Measurements from ENCODE around the gene UFM1. TPM values are rescaled to one million over a fixed set of nuclear protein-coding genes. Genes with fewer than 3 reads are reported as not detected.

Gene UFM1
- polyA plus RNA-seq, 3 donors: 36.0 to 56.6 (median 41.8) TPM

GRCh38 chr13:38346764-38347163, 2.9 kb upstream of the UFM1 start:
- Histone ChIP-seq H3K4me3 (replicated peaks in 1 of 3; ENCODE audit: low read depth in 2 of 3, low read length in 3 of 3) (no peak overlapping the region), H4K20me1 (ENCODE audit: insufficient read depth, low read length) (no peaks in the 10 kb centered on the region), H3K27ac (ENCODE audit: low read depth in 1 of 2, low read length in 2 of 2) (no peak overlapping the region), H3K79me2 (ENCODE audit: insufficient read depth, low read length) (peaks cover 21% of the 10 kb centered on the region), H3K27me3 (ENCODE audit: control insufficient read depth in 2 of 2, insufficient read depth in 2 of 2, low read length in 2 of 2) (no peaks in the 10 kb centered on the region), H3K9ac (ENCODE audit: insufficient read depth, low read length, poor library complexity, severe bottlenecking) (no peak overlapping the region), H3K9me3 (replicated peaks in 1 of 2; ENCODE audit: control insufficient read depth in 1 of 2, insufficient read depth in 1 of 2, low read length in 2 of 2) (no peaks in the 10 kb centered on the region), H3K36me3 (replicated peaks in 1 of 2; ENCODE audit: control insufficient read depth in 1 of 2, insufficient read depth in 2 of 2, low read length in 2 of 2) (peaks cover under 1 to 7% of the 10 kb centered on the region in 2 donors), H3K4me2 (replicated peaks; ENCODE audit: extremely low read depth, low read length, poor library complexity, severe bottlenecking) (no peak overlapping the region), H2AFZ (ENCODE audit: insufficient read depth, low read depth, low read length, poor library complexity, severe bottlenecking) (no peak overlapping the region), H3K4me1 (ENCODE audit: control insufficient read depth in 1 of 2, insufficient read depth in 2 of 2, low read length in 2 of 2) (peaks cover 22 to 27% of the 10 kb centered on the region in 2 donors)
- TF ChIP-seq CTCF (IDR thresholded peaks at IDR 0.05): no peak
- Mint-ChIP-seq H3K27ac (no peak overlapping the region), H3K9me3 (no peaks in the 10 kb centered on the region), H3K4me3 (no peak overlapping the region), H3K4me1 (peaks cover 26% of the 10 kb centered on the region), H3K36me3 (peaks cover 8 to 11% of the 10 kb centered on the region in 2 donors), H3K27me3 (ENCODE audit: low read depth in 3 of 3) (no peaks in the 10 kb centered on the region)
- intact Hi-C loops (cut with micrococcal nuclease): no loop called here
- no CpG with 5 or more reads among the region's 2 CpGs for WGBS (ENCODE audit: insufficient coverage)
- no peak for DNase-seq

- Histone ChIP-seq H3K9me3 (replicated peaks in 1 of 2; ENCODE audit: control insufficient read depth in 1 of 2, insufficient read depth in 1 of 2, low read length in 2 of 2) (no peaks in the 10 kb centered on the region), H3K79me2 (ENCODE audit: insufficient read depth, low read length) (peaks cover 25% of the 10 kb centered on the region), H3K4me3 (replicated peaks in 1 of 3; ENCODE audit: low read depth in 2 of 3, low read length in 3 of 3) (peak overlapping the region; percentile 70 to 93 (median 93)), H3K27me3 (ENCODE audit: control insufficient read depth in 2 of 2, insufficient read depth in 2 of 2, low read length in 2 of 2) (no peaks in the 10 kb centered on the region), H3K27ac (ENCODE audit: low read depth in 1 of 2, low read length in 2 of 2) (peak overlapping the region in 1 of 2 donors; percentile 96), H4K20me1 (ENCODE audit: insufficient read depth, low read length) (peaks cover 8% of the 10 kb centered on the region), H2AFZ (ENCODE audit: insufficient read depth, low read depth, low read length, poor library complexity, severe bottlenecking) (peak overlapping the region; percentile 90), H3K9ac (ENCODE audit: insufficient read depth, low read length, poor library complexity, severe bottlenecking) (peak overlapping the region; percentile 87), H3K4me2 (replicated peaks; ENCODE audit: extremely low read depth, low read length, poor library complexity, severe bottlenecking) (peak overlapping the region; percentile 92), H3K4me1 (ENCODE audit: control insufficient read depth in 1 of 2, insufficient read depth in 2 of 2, low read length in 2 of 2) (peaks cover 22 to 27% of the 10 kb centered on the region in 2 donors), H3K36me3 (replicated peaks in 1 of 2; ENCODE audit: control insufficient read depth in 1 of 2, insufficient read depth in 2 of 2, low read length in 2 of 2) (peaks cover 14 to 22% of the 10 kb centered on the region in 2 donors)
- H3K9me3 Mint-ChIP-seq: no peaks in the 10 kb centered on the region
- no peak for TF ChIP-seq CTCF (IDR thresholded peaks at IDR 0.05)
- peaks cover 14 to 20% of the 10 kb centered on the region in 2 donors for H3K36me3 Mint-ChIP-seq
- H3K27ac Mint-ChIP-seq: peak overlapping the region; percentile 96 to 98 (median 97)
- 0% methylated on average over 3 of the region's 15 CpGs for WGBS (ENCODE audit: insufficient coverage)
- no peaks in the 10 kb centered on the region for H3K27me3 Mint-ChIP-seq (ENCODE audit: low read depth in 3 of 3)
- DNase-seq: peak in 1 of 3 donors; percentile 38
- intact Hi-C loops (cut with micrococcal nuclease): no loop called here
- peaks cover 27% of the 10 kb centered on the region for H3K4me1 Mint-ChIP-seq
- peak overlapping the region; percentile 94 to 99 for H3K4me3 Mint-ChIP-seq
These were observed 726 bp upstream of the UFM1 start for GRCh38 chr13:38348861-38349389.

Data from CD14-positive monocyte (primary cell).